Activated T-cell treated with anti-CD3 and anti-CD28 coated beads, Interleukin-2, amount 50 U/mL, for 48 hours (primary cell): ENCODE measurements around the gene AARS1.
"Not testable (repeated sequence)": the region's sequence is repeated elsewhere in the genome, so short reads cannot be mapped to it uniquely, and the experiment has no call there.

ENCODE experiments used
- DNase-seq, 2 experiments: peaks; one replicate each; pipeline ENCODE4 v3.0.0-alpha.2; 2020

The AARS1 gene

GRCh38 chr16:70270176-70270575, 19.1 kb downstream of the AARS1 start:
- DNase-seq: no peak

- no peak for DNase-seq
Measured at GRCh38 chr16:70269471-70269870, 19.8 kb downstream of the AARS1 start.

- DNase-seq: not testable (repeated sequence)
Measured at GRCh38 chr16:70267922-70268321, 21.4 kb downstream of the AARS1 start.

- DNase-seq: peak; percentile 44 to 46
Measured at GRCh38 chr16:70267516-70267915, 21.8 kb downstream of the AARS1 start.

GRCh38 chr16:70259903-70260302, 29.4 kb downstream of the AARS1 start:
- DNase-seq: not testable (repeated sequence)

GRCh38 chr16:70258946-70259345, 30.4 kb downstream of the AARS1 start:
- peak in 1 of 2 experiments; percentile 1 for DNase-seq

- peak; percentile 9 to 12 for DNase-seq
Measured at GRCh38 chr16:70258065-70258464, 31.2 kb downstream of the AARS1 start.

GRCh38 chr16:70257391-70257790, 31.9 kb downstream of the AARS1 start:
- no peak for DNase-seq

GRCh38 chr16:70255574-70255973, 33.7 kb downstream of the AARS1 start:
- no peak for DNase-seq

- no peak for DNase-seq
Measured at GRCh38 chr16:70254965-70255286, 34.4 kb downstream of the AARS1 start.

GRCh38 chr16:70254180-70254964, 34.9 kb downstream of the AARS1 start:
- no peak for DNase-seq

- peak; percentile 59 to 62 for DNase-seq
Measured at GRCh38 chr16:70253291-70254106, 35.8 kb downstream of the AARS1 start.

GRCh38 chr16:70252355-70252988, 36.8 kb downstream of the AARS1 start:
- DNase-seq: peak; percentile 45 to 54

- DNase-seq: peak; percentile 93 to 94
Measured at GRCh38 chr16:70251629-70252354, 37.5 kb downstream of the AARS1 start, which contains the start of gene EXOSC6. Gene EXOSC6 (minus strand): TSS chr16:70251940. CDS start chr16:70251900, 40 bp downstream.

GRCh38 chr16:70250748-70251628, 38.3 kb downstream of the AARS1 start:
- DNase-seq: peak in 1 of 2 experiments; percentile 48

- DNase-seq: peak in 1 of 2 experiments; percentile 10
Measured at GRCh38 chr16:70249697-70250096, 39.6 kb downstream of the AARS1 start.

- not testable (repeated sequence) for DNase-seq
Measured at GRCh38 chr16:70238773-70239172, 50.5 kb downstream of the AARS1 start.

GRCh38 chr16:70231831-70232230, 57.5 kb downstream of the AARS1 start:
- DNase-seq: not testable (repeated sequence)

- DNase-seq: not testable (repeated sequence)
Measured at GRCh38 chr16:70226024-70226423, 63.3 kb downstream of the AARS1 start.

GRCh38 chr16:70225430-70225829, 63.9 kb downstream of the AARS1 start:
- not testable (repeated sequence) for DNase-seq

GRCh38 chr16:70224645-70225044, 64.7 kb downstream of the AARS1 start:
- DNase-seq: not testable (repeated sequence)
